PC-9 (cell line): Measurements from ENCODE around the gene CLBA1. TPM values are rescaled to one million over a fixed set of nuclear protein-coding genes. Genes with fewer than 3 reads are reported as not detected.

Experiments used
- BruUV-seq: library from RNA; stranded (reverse); fragments of 400-500 nt; replicated peaks from 2 replicates; lab custom pipeline; 2021; lab: Mats Ljungman, UMichigan
- CTCF ChIA-PET: fragments of 300-600 bp; sonication (Branson Sonifier 250); formaldehyde crosslinking; loops from one replicate; lab custom pipeline; 2022; ENCODE audit warnings: antibody characterized with exemption; lab: Charles Lee
- POLR2A ChIA-PET: fragments of 300-600 bp; sonication (Branson Sonifier 250); formaldehyde crosslinking; loops from one replicate; lab custom pipeline; 2022; ENCODE audit warnings: antibody characterized with exemption; ENCODE audit not compliant: unreplicated experiment; lab: Charles Lee
- DNase-seq, 2 experiments: peaks; one replicate each; pipeline versions ENCODE4 v3.0.0 to v3.0.0-alpha.2; 2015 to 2022; ENCODE audit warnings: mixed read lengths in 1 of 2
- H2AFZ ChIP-seq: fragments of 200-600 bp; sonication (generic); 2 replicates; pipeline ENCODE4 v1.8.1; 2017; ENCODE audit warnings: antibody characterized with exemption
- H3F3A ChIP-seq: fragments of 200-600 bp; sonication (generic); 2 replicates; pipeline ENCODE4 v1.8.1; 2017; ENCODE audit warnings: antibody characterized with exemption, mild to moderate bottlenecking, low read depth; ENCODE audit not compliant: insufficient read depth
- H3K27ac ChIP-seq: fragments of 200-600 bp; sonication (generic); 2 replicates; pipeline ENCODE4 v1.6.1; 2016; ENCODE audit warnings: mixed run types
- H3K27me3 ChIP-seq: fragments of 200-600 bp; sonication (generic); 2 replicates; pipeline ENCODE4 v1.6.1; 2016; ENCODE audit warnings: low read depth, mixed run types; ENCODE audit not compliant: insufficient read depth
- H3K36me3 ChIP-seq: fragments of 200-600 bp; sonication (generic); 2 replicates; pipeline ENCODE4 v1.6.1; 2016; ENCODE audit warnings: low read depth, mixed run types
- H3K4me1 ChIP-seq: fragments of 200-600 bp; sonication (generic); replicated peaks from 2 replicates; pipeline ENCODE4 v1.6.1; 2016; ENCODE audit warnings: mixed run types; ENCODE audit not compliant: insufficient read depth
- H3K4me2 ChIP-seq: fragments of 200-600 bp; sonication (generic); 2 replicates; pipeline ENCODE4 v1.6.1; 2017; ENCODE audit warnings: mixed run types
- H3K4me3 ChIP-seq: fragments of 200-600 bp; sonication (generic); 2 replicates; pipeline ENCODE4 v1.6.1; 2016; ENCODE audit warnings: mixed run types
- H3K79me2 ChIP-seq: fragments of 200-600 bp; sonication (generic); 2 replicates; pipeline ENCODE4 v1.6.1; 2017; ENCODE audit warnings: low read depth, mixed run types
- H3K9me2 ChIP-seq: fragments of 200-600 bp; sonication (generic); 2 replicates; pipeline ENCODE4 v1.8.1; 2017; ENCODE audit warnings: mild to moderate bottlenecking; ENCODE audit not compliant: insufficient read depth
- H3K9me3 ChIP-seq: fragments of 200-600 bp; sonication (generic); 2 replicates; pipeline ENCODE4 v1.8.1; 2016; ENCODE audit warnings: low read depth; ENCODE audit not compliant: insufficient read depth
- H4K20me1 ChIP-seq: fragments of 200-600 bp; sonication (generic); 2 replicates; pipeline ENCODE4 v1.8.1; 2017; ENCODE audit not compliant: insufficient read depth
- EZH2 ChIP-seq: fragments of 200-600 bp; sonication (generic); IDR thresholded peaks from 2 replicates; pipeline ENCODE4 v1.8.0; 2017; ENCODE audit warnings: antibody characterized with exemption, low read depth
- intact Hi-C: fragments of 100-400 bp; cut with micrococcal nuclease; formaldehyde crosslinking; loops from one replicate; pipeline ENCODE4 v1.10.0; 2022; ENCODE audit not compliant: unreplicated experiment
- total RNA-seq: library from RNA; stranded (reverse); gene quantifications from 2 replicates; pipeline ENCODE4 v1.2.3, GENCODE V29; 2021
- TF ChIP-seq, protein P1 (sequence below): fragments of 200-600 bp; sonication (generic); conservative IDR thresholded peaks from 2 replicates; pipeline ENCODE4 v1.6.1; 2017; ENCODE audit warnings: mixed run types, antibody characterized with exemption, mild to moderate bottlenecking, moderate library complexity

The CLBA1 gene
- total RNA-seq, 1 experiment from 2014 or later: 12.6 TPM

DNA sequence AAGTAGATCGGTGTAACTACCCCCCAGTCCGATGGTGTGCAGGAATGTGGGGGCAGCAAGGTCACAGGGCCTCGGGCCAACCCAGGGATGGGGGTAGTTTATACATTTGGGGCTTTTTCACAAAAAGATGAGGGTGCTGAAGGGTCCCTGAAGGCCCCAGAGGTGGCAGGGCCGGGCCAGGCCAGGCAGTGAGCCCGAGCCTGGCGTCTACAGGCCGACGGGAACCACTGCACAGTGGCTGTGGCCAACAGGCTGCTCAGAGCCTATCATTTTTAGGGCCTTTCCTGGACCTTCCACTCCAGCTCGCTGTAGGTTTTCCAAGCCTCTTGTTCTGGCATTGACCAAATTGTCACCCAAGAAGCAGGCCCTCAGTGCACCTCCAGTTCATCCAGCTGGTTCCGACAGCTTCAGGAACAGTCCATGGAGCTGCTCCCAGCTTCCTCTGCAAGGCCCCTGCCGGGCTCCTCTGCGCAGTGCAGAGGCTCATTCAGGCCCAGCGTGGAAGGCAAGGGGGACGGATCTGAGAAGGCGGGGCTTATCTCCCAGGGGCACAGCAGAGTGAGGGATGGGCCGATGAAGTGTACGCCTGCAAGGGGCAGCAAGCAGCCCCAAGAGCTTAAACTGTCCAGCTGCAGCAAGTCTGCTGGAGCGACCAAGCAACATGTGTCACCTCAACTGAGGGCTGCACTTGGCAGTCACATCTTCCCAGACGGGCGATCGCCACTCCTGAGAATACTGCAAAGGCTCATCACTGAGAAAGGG lies 21.4 kb downstream of the CLBA1 start:
- no peak overlapping the region for H3K27ac ChIP-seq
- peaks cover 8% of the 10 kb centered on the region for H3K36me3 ChIP-seq
- peaks cover 26% of the 10 kb centered on the region for H4K20me1 ChIP-seq
- ChIA-PET POLR2A (no interaction called here), CTCF (no interaction called here)
- peaks cover 20% of the 10 kb centered on the region for H3K4me1 ChIP-seq
- H2AFZ ChIP-seq: no peak overlapping the region
- H3K79me2 ChIP-seq: peaks cover 48% of the 10 kb centered on the region
- H3K4me3 ChIP-seq: no peak overlapping the region
- no peaks in the 10 kb centered on the region for H3K27me3 ChIP-seq
- no peak for DNase-seq
- H3K4me2 ChIP-seq: no peak overlapping the region
- peaks cover 29% of the 10 kb centered on the region for H3F3A ChIP-seq
- H3K9me3 ChIP-seq: no peaks in the 10 kb centered on the region
- intact Hi-C loops: no loop called here
- BruUV-seq: no TSS peak
- no peak for TF ChIP-seq EZH2
- TF ChIP-seq, protein P1, sequence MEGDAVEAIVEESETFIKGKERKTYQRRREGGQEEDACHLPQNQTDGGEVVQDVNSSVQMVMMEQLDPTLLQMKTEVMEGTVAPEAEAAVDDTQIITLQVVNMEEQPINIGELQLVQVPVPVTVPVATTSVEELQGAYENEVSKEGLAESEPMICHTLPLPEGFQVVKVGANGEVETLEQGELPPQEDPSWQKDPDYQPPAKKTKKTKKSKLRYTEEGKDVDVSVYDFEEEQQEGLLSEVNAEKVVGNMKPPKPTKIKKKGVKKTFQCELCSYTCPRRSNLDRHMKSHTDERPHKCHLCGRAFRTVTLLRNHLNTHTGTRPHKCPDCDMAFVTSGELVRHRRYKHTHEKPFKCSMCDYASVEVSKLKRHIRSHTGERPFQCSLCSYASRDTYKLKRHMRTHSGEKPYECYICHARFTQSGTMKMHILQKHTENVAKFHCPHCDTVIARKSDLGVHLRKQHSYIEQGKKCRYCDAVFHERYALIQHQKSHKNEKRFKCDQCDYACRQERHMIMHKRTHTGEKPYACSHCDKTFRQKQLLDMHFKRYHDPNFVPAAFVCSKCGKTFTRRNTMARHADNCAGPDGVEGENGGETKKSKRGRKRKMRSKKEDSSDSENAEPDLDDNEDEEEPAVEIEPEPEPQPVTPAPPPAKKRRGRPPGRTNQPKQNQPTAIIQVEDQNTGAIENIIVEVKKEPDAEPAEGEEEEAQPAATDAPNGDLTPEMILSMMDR: no peak
- no peaks in the 10 kb centered on the region for H3K9me2 ChIP-seq

DNA sequence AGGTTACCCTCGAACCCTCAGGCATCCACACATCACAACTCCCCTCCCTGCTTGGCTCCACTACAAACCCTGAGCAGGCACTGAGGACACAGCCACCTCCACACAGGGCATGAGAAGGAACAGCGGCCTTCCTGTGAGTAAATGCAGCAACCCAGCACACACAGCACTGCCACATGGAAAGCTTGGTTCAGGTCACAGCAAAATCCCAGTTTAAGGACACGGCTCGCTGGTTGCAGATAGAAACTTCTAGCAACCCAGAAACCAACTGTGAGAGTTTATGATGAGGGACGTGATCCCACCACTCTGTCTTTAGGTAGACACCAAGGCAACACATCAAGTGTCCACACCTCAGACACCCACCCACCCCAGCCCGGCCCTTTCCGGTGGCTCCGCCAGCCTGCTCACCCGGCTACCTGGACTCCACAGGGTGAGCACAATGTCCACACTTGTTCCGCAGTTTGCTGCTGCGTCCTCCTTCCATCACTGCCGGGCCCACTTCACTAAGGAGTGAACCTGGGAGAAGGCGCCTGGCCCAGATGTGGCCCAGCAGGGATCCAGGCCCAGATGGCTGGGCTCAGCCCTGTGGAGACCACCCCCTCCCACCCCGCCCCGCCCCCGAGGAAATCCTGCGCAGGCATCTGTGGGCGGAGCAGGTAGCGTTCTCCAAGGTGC lies 22.1 kb downstream of the CLBA1 start:
- H4K20me1 ChIP-seq: peaks cover 32% of the 10 kb centered on the region
- peaks cover 20% of the 10 kb centered on the region for H3K4me1 ChIP-seq
- no peaks in the 10 kb centered on the region for H3K9me3 ChIP-seq
- intact Hi-C loops: no loop called here
- H3F3A ChIP-seq: peaks cover 29% of the 10 kb centered on the region
- no peaks in the 10 kb centered on the region for H3K27me3 ChIP-seq
- no peaks in the 10 kb centered on the region for H3K9me2 ChIP-seq
- DNase-seq: no peak
- ChIA-PET CTCF (no interaction called here), POLR2A (no interaction called here)
- no peak overlapping the region for H3K4me2 ChIP-seq
- TF ChIP-seq EZH2: no peak
- TF ChIP-seq, protein P1: no peak
- no peak overlapping the region for H2AFZ ChIP-seq
- peaks cover 9% of the 10 kb centered on the region for H3K36me3 ChIP-seq
- H3K4me3 ChIP-seq: no peak overlapping the region
- no peak overlapping the region for H3K27ac ChIP-seq
- H3K79me2 ChIP-seq: peaks cover 55% of the 10 kb centered on the region
- BruUV-seq: no TSS peak

DNA sequence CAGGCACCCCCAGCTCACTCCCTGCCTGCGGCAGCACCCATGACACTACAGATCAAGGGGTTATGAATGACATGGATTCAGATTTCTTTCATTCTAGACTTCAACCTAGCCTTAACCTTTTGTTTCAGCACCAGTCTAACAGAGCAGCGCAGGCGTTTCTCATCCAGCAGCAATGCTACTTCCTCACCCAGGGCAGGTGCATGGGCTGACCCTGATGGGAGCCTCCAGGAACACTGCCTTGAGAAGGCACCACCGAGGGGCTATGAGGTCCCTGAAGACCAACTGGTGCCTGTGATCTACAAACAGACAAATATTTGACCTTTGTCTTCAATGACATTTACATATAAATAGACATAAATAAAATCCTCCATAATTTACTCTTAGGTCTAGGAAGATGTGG lies 24.5 kb downstream of the CLBA1 start:
- Histone ChIP-seq H3K9me3 (no peaks in the 10 kb centered on the region), H3K79me2 (peaks cover 75% of the 10 kb centered on the region)
- TF ChIP-seq EZH2: no peak
- TF ChIP-seq, protein P1: no peak

More for the DNA sequence above, 24.5 kb downstream of the CLBA1 start:
- Histone ChIP-seq H3K27ac (no peak overlapping the region), H3K36me3 (peaks cover 9% of the 10 kb centered on the region), H3K4me3 (no peak overlapping the region), H3F3A (peaks cover 15% of the 10 kb centered on the region; the same call in 1 of the 2 replicates), H3K4me1 (0 out of 2 replicates have a peak, but pooled peaks cover 4% of the 10 kb centered on the region), H4K20me1 (peaks cover 50% of the 10 kb centered on the region), H2AFZ (no peak overlapping the region), H3K27me3 (no peaks in the 10 kb centered on the region), H3K4me2 (no peak overlapping the region), H3K9me2 (no peaks in the 10 kb centered on the region)
- POLR2A ChIA-PET: no interaction called here
- CTCF ChIA-PET: no interaction called here
- intact Hi-C loops: no loop called here
- no TSS peak for BruUV-seq
- no peak for DNase-seq
